G401 (cell line): ENCODE data around the gene LIPH. TPM values are rescaled to one million over a fixed set of nuclear protein-coding genes. Genes with fewer than 3 reads are reported as not detected.

Experiments used
- DNase-seq: peaks from one replicate; pipeline ENCODE4 v3.0.0-alpha.2; 2015; ENCODE audit warnings: low spot score
- in situ Hi-C: cut with HindIII; loops from 2 replicates; pipeline ENCODE4 v1.10.0; 2016; ENCODE audit warnings: low sequenced_read_pairs, mixed read lengths
- total RNA-seq: library from RNA; depleted of rRNA; stranded (reverse); fragments of >200 nt; shearing (Covaris generic); gene quantifications from 2 replicates; pipeline ENCODE4 v1.2.3, GENCODE V29; 2014

LIPH gene
- total RNA-seq, 1 experiment from 2014 or later, result not detected

GRCh38 chr3:185549651-185550111, 2.7 kb downstream of the LIPH start:
- in situ Hi-C loops, result no loop called here
- DNase-seq, result no peak

- peak; percentile 49 for DNase-seq
- in situ Hi-C loops, result no loop called here
Measured at GRCh38 chr3:185549122-185549521, 3.3 kb downstream of the LIPH start.

- in situ Hi-C loops, result no loop called here
- DNase-seq, result no peak
Measured at GRCh38 chr3:185540695-185541094, 11.7 kb downstream of the LIPH start.

GRCh38 chr3:185539934-185540333, 12.5 kb downstream of the LIPH start:
- in situ Hi-C loops, result no loop called here
- no peak for DNase-seq

GRCh38 chr3:185537369-185537970, 14.9 kb downstream of the LIPH start:
- DNase-seq, result no peak
- in situ Hi-C loops, result no loop called here

- in situ Hi-C loops, result no loop called here
Measured at GRCh38 chr3:185534511-185534910, 17.9 kb downstream of the LIPH start.

GRCh38 chr3:185532901-185533300, 19.5 kb downstream of the LIPH start:
- in situ Hi-C loops, result no loop called here
- DNase-seq, result no peak

More at GRCh38 chr3:185534511-185534910, 17.9 kb downstream of the LIPH start:
- DNase-seq, result no peak

GRCh38 chr3:185530856-185531255, 21.5 kb downstream of the LIPH start:
- no peak for DNase-seq
- in situ Hi-C loops, result no loop called here

- DNase-seq, result no peak
- in situ Hi-C loops, result no loop called here
Measured at GRCh38 chr3:185528532-185528931, 23.9 kb downstream of the LIPH start.

- in situ Hi-C loops, result no loop called here
- DNase-seq, result no peak
Measured at GRCh38 chr3:185527364-185527763, 25.0 kb downstream of the LIPH start.

GRCh38 chr3:185526349-185526951, 25.9 kb downstream of the LIPH start:
- in situ Hi-C loops, result no loop called here
- DNase-seq, result no peak

GRCh38 chr3:185521349-185522138, 30.8 kb downstream of the LIPH start:
- no peak for DNase-seq
- in situ Hi-C loops, result no loop called here

GRCh38 chr3:185519021-185519420, 33.4 kb downstream of the LIPH start:
- no peak for DNase-seq
- in situ Hi-C loops, result no loop called here

GRCh38 chr3:185517387-185518130, 34.8 kb downstream of the LIPH start:
- in situ Hi-C loops, result no loop called here
- DNase-seq, result no peak

GRCh38 chr3:185511711-185512110, 40.7 kb downstream of the LIPH start:
- in situ Hi-C loops, result no loop called here
- no peak for DNase-seq

GRCh38 chr3:185508335-185508991, 43.9 kb downstream of the LIPH start:
- DNase-seq, result peak; percentile 68
- in situ Hi-C loops, result no loop called here

GRCh38 chr3:185507883-185508282, 44.5 kb downstream of the LIPH start:
- in situ Hi-C loops, result no loop called here
- peak; percentile 24 for DNase-seq

GRCh38 chr3:185504636-185505035, 47.8 kb downstream of the LIPH start:
- in situ Hi-C loops, result no loop called here
- DNase-seq, result no peak

- DNase-seq, result no peak
- in situ Hi-C loops, result no loop called here
Measured at GRCh38 chr3:185503521-185503920, 48.9 kb downstream of the LIPH start.
